Mesendoderm (in vitro differentiated cells): ENCODE measurements around the gene CTNNA2.

Experiments
- DNase-seq: peaks from one replicate; pipeline ENCODE4 v3.0.0; 2013
- H2AK5ac ChIP-seq: 2 replicates; pipeline ENCODE4 v1.6.1; 2013; ENCODE audit warnings: low read length, inconsistent platforms
- H2BK120ac ChIP-seq: 2 replicates; pipeline ENCODE4 v1.6.1; 2013; ENCODE audit warnings: low read depth, mild to moderate bottlenecking, low read length, moderate library complexity, mixed read lengths
- H2BK15ac ChIP-seq: replicated peaks from 2 replicates; pipeline ENCODE4 v1.6.1; 2013; ENCODE audit warnings: low read depth, mild to moderate bottlenecking, moderate library complexity
- H2BK5ac ChIP-seq: 2 replicates; pipeline ENCODE4 v1.6.1; 2013; ENCODE audit warnings: low read length, inconsistent platforms
- H3K18ac ChIP-seq: 2 replicates; pipeline ENCODE4 v1.6.1; 2013; ENCODE audit warnings: mild to moderate bottlenecking, low read length, mixed read lengths
- H3K23ac ChIP-seq: one replicate; pipeline ENCODE4 v1.6.1; 2013; ENCODE audit warnings: low read length
- H3K27ac ChIP-seq: 2 replicates; pipeline ENCODE4 v1.5.1; 2013; ENCODE audit warnings: low read depth, mild to moderate bottlenecking, inconsistent platforms, low read length, moderate library complexity
- H3K27me3 ChIP-seq: 2 replicates; pipeline ENCODE4 v1.6.1; 2013; ENCODE audit warnings: low read length, control low read depth, mild to moderate bottlenecking, inconsistent platforms; ENCODE audit not compliant: insufficient read depth, poor library complexity
- H3K36me3 ChIP-seq: 2 replicates; pipeline ENCODE4 v1.6.1; 2013; ENCODE audit warnings: low read length, inconsistent platforms; ENCODE audit not compliant: control insufficient read depth, insufficient read depth
- H3K4ac ChIP-seq: one replicate; pipeline ENCODE4 v1.6.1; 2013; ENCODE audit warnings: low read depth, mild to moderate bottlenecking, low read length, moderate library complexity
- H3K4me1 ChIP-seq: 2 replicates; pipeline ENCODE4 v1.6.1; 2013; ENCODE audit warnings: low read depth, low read length, inconsistent platforms; ENCODE audit not compliant: control insufficient read depth
- H3K4me2 ChIP-seq: 2 replicates; pipeline ENCODE4 v1.6.1; 2013; ENCODE audit warnings: low read length
- H3K4me3 ChIP-seq: 2 replicates; pipeline ENCODE4 v1.5.1; 2013; ENCODE audit warnings: mild to moderate bottlenecking, low read length
- H3K56ac ChIP-seq: one replicate; pipeline ENCODE4 v1.6.1; 2013; ENCODE audit warnings: low read length
- H3K79me1 ChIP-seq: 2 replicates; pipeline ENCODE4 v1.6.1; 2013; ENCODE audit warnings: low read length, inconsistent platforms
- H3K79me2 ChIP-seq: 2 replicates; pipeline ENCODE4 v1.6.1; 2013; ENCODE audit warnings: mild to moderate bottlenecking, low read length; ENCODE audit not compliant: control insufficient read depth, insufficient read depth
- H3K9ac ChIP-seq: 2 replicates; pipeline ENCODE4 v1.6.1; 2013; ENCODE audit warnings: low read length, inconsistent platforms
- H4K5ac ChIP-seq: one replicate; pipeline ENCODE4 v1.6.1; 2013; ENCODE audit warnings: low read length
- H4K8ac ChIP-seq: one replicate; pipeline ENCODE4 v1.6.1; 2013; ENCODE audit warnings: low read depth, mild to moderate bottlenecking, control low read depth, low read length, moderate library complexity
- WGBS: extraction: QIAGEN DNeasy Blood & Tissue Kit; methylation state at CpG from one replicate; pipeline ENCODE4 v1.1.7; 2013; ENCODE audit warnings: low lambda C conversion rate, missing lambda C conversion rate; ENCODE audit not compliant: insufficient coverage; ENCODE audit errors: extremely low coverage; 5-methylcytosine and 5-hydroxymethylcytosine counted together

CTNNA2 gene

DNA sequence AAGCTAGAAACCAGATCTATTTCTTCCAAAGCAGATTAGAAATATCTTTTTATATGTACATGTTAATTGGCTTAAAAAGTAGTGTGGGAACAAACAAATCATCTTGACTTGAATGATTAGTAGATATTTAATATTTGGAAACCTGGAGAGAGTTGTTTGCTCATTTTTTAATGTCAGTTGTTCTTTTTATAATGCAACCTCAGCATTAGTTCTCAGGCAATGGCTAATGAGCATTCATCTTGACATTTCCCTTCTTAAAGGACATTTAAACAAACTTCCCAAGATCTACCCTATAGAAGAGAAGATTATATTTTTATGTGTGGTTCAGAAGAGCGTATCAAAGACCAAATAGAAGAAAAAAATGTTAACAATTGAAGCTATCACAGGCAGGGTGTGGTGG is 334.0 kb downstream of the CTNNA2 start:
- WGBS: no CpG with 5 or more reads among the region's 1 CpG

GRCh38 chr2:79849241-79849640 is 336.4 kb downstream of the CTNNA2 start:
- Histone ChIP-seq H2BK5ac (no peak overlapping the region), H4K5ac (no peak overlapping the region)

More for the DNA sequence above, 334.0 kb downstream of the CTNNA2 start:
- no peaks in the 10 kb centered on the region for H3K79me1 ChIP-seq
- H3K27me3 ChIP-seq: no peaks in the 10 kb centered on the region
- H4K8ac ChIP-seq: no peak overlapping the region
- H3K36me3 ChIP-seq: no peaks in the 10 kb centered on the region
- no peak overlapping the region for H3K56ac ChIP-seq
- H3K4me3 ChIP-seq: no peak overlapping the region
- H3K9ac ChIP-seq: no peak overlapping the region
- no peak for DNase-seq
- H3K4me1 ChIP-seq: no peaks in the 10 kb centered on the region
- no peak overlapping the region for H2AK5ac ChIP-seq
- no peak overlapping the region for H3K27ac ChIP-seq
- H3K23ac ChIP-seq: no peak overlapping the region
- no peaks in the 10 kb centered on the region for H3K79me2 ChIP-seq
- H4K5ac ChIP-seq: no peak overlapping the region
- H2BK120ac ChIP-seq: no peak overlapping the region
- no peak overlapping the region for H2BK5ac ChIP-seq
- no peak overlapping the region for H3K4ac ChIP-seq
- no peak overlapping the region for H3K4me2 ChIP-seq
- H2BK15ac ChIP-seq: no peak overlapping the region
- H3K18ac ChIP-seq: no peak overlapping the region

GRCh38 chr2:79849949-79850348 is 337.1 kb downstream of the CTNNA2 start:
- no peak overlapping the region for H2AK5ac ChIP-seq
- no peak overlapping the region for H3K4me3 ChIP-seq
- H3K27me3 ChIP-seq: no peaks in the 10 kb centered on the region
- H2BK15ac ChIP-seq: no peak overlapping the region
- H2BK5ac ChIP-seq: no peak overlapping the region
- WGBS: no CpG with 5 or more reads among the region's 1 CpG
- no peak for DNase-seq
- no peaks in the 10 kb centered on the region for H3K4me1 ChIP-seq
- no peak overlapping the region for H3K56ac ChIP-seq
- no peak overlapping the region for H2BK120ac ChIP-seq
- no peaks in the 10 kb centered on the region for H3K79me2 ChIP-seq
- H3K36me3 ChIP-seq: no peaks in the 10 kb centered on the region
- H3K79me1 ChIP-seq: no peaks in the 10 kb centered on the region
- no peak overlapping the region for H3K4ac ChIP-seq
- H3K23ac ChIP-seq: no peak overlapping the region
- H4K8ac ChIP-seq: no peak overlapping the region
- H3K27ac ChIP-seq: no peak overlapping the region
- H3K9ac ChIP-seq: no peak overlapping the region
- no peak overlapping the region for H3K4me2 ChIP-seq
- no peak overlapping the region for H4K5ac ChIP-seq
- H3K18ac ChIP-seq: no peak overlapping the region

More at GRCh38 chr2:79849241-79849640, 336.4 kb downstream of the CTNNA2 start:
- Histone ChIP-seq H2BK15ac (no peak overlapping the region), H3K79me1 (no peaks in the 10 kb centered on the region), H3K4me1 (no peaks in the 10 kb centered on the region), H4K8ac (no peak overlapping the region), H3K18ac (no peak overlapping the region), H3K27me3 (no peaks in the 10 kb centered on the region), H3K56ac (no peak overlapping the region), H3K27ac (no peak overlapping the region), H3K4me2 (no peak overlapping the region), H3K79me2 (no peaks in the 10 kb centered on the region), H3K23ac (no peak overlapping the region), H3K36me3 (no peaks in the 10 kb centered on the region), H3K4ac (no peak overlapping the region), H2BK120ac (no peak overlapping the region), H2AK5ac (no peak overlapping the region), H3K9ac (no peak overlapping the region), H3K4me3 (no peak overlapping the region)
- DNase-seq: no peak

GRCh38 chr2:79850912-79851311 is 338.1 kb downstream of the CTNNA2 start:
- H3K79me1 ChIP-seq: no peaks in the 10 kb centered on the region
- H3K4me1 ChIP-seq: no peaks in the 10 kb centered on the region
- H3K79me2 ChIP-seq: no peaks in the 10 kb centered on the region

DNA sequence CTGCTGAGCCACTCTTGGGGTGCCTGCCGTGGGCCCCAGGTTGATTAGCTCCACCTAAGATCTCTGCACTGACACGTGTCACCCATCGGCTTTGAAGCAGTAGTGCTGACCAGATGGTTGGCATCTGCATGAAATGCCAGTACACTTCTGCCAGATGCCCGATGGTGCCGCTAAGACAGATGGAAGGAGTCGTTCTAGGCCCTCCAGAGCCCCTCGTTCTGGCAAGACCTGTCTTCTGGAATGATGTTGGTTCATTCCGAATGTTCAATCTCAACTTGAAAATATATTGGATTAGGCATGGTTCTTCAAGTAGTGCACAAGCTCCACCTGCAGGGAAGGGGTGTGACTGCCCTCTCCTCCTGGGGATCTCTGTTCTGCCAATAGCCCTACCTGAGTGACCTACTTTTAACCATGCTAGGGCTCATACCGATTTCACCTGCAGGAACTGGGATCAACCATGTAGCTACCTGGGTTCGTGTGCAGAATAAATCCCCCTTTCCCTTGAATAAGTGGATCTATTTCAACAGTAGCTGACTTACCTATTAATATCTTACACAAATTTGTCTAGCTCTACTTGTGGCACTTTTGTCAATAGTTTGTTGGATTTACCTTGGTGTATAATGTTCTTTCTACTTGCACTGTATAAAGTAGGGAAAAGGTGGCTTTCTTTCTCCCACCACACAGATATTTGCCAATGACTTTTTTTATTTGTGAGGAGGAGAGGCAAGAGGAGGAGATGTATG is 342.6 kb downstream of the CTNNA2 start:
- Histone ChIP-seq H3K23ac (no peak overlapping the region), H4K8ac (no peak overlapping the region), H3K9ac (no peak overlapping the region), H3K79me1 (no peaks in the 10 kb centered on the region), H3K79me2 (no peaks in the 10 kb centered on the region), H3K4me2 (no peak overlapping the region), H2AK5ac (no peak overlapping the region), H4K5ac (no peak overlapping the region), H2BK15ac (no peak overlapping the region), H3K27me3 (no peaks in the 10 kb centered on the region), H3K4ac (peak overlapping the region; percentile 49), H3K4me1 (peaks cover 1% of the 10 kb centered on the region), H3K56ac (peak overlapping the region; percentile 11), H3K18ac (no peak overlapping the region), H2BK120ac (no peak overlapping the region), H2BK5ac (no peak overlapping the region), H3K4me3 (no peak overlapping the region), H3K27ac (no peak overlapping the region), H3K36me3 (no peaks in the 10 kb centered on the region)
- WGBS: no CpG with 5 or more reads among the region's 10 CpGs
- DNase-seq: peak; percentile 58

More at GRCh38 chr2:79850912-79851311, 338.1 kb downstream of the CTNNA2 start:
- peak; percentile 14 for DNase-seq
- Histone ChIP-seq H3K27me3 (no peaks in the 10 kb centered on the region), H4K5ac (no peak overlapping the region), H3K56ac (no peak overlapping the region), H3K36me3 (no peaks in the 10 kb centered on the region), H3K4me3 (no peak overlapping the region), H3K9ac (no peak overlapping the region), H3K4me2 (no peak overlapping the region), H2BK120ac (no peak overlapping the region), H2AK5ac (no peak overlapping the region), H3K27ac (no peak overlapping the region), H3K18ac (no peak overlapping the region), H3K23ac (no peak overlapping the region), H4K8ac (no peak overlapping the region), H3K4ac (no peak overlapping the region), H2BK5ac (no peak overlapping the region), H2BK15ac (no peak overlapping the region)

DNA sequence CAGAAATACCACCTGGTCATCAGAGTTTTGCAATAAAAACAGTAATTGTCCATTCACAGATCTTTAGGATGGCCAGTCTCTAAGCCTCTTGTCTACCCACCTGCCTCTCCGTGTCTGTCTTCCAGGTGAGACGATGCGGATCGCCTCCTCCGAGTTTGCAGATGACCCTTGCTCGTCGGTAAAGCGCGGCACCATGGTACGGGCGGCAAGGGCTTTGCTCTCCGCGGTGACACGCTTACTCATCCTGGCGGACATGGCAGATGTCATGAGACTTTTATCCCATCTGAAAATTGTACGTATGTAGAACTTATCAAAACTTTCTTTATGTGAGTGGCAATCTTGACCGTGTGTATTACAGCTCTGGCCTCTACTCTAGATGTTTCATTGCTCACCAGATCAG is 345.0 kb downstream of the CTNNA2 start:
- Histone ChIP-seq H3K27me3 (no peaks in the 10 kb centered on the region), H3K9ac (no peak overlapping the region), H2BK15ac (no peak overlapping the region), H3K4ac (no peak overlapping the region), H3K56ac (no peak overlapping the region), H2BK5ac (no peak overlapping the region), H4K8ac (no peak overlapping the region), H3K36me3 (no peaks in the 10 kb centered on the region), H3K4me3 (no peak overlapping the region), H2AK5ac (no peak overlapping the region), H3K18ac (no peak overlapping the region), H3K23ac (no peak overlapping the region), H3K4me2 (no peak overlapping the region), H3K79me1 (no peaks in the 10 kb centered on the region), H3K4me1 (peaks cover 1% of the 10 kb centered on the region), H3K27ac (no peak overlapping the region), H2BK120ac (no peak overlapping the region), H4K5ac (no peak overlapping the region), H3K79me2 (no peaks in the 10 kb centered on the region)
- WGBS: no CpG with 5 or more reads among the region's 17 CpGs
- no peak for DNase-seq
